Measurements from ENCODE around the gene C2CD4C.

C2CD4C gene

DNA sequence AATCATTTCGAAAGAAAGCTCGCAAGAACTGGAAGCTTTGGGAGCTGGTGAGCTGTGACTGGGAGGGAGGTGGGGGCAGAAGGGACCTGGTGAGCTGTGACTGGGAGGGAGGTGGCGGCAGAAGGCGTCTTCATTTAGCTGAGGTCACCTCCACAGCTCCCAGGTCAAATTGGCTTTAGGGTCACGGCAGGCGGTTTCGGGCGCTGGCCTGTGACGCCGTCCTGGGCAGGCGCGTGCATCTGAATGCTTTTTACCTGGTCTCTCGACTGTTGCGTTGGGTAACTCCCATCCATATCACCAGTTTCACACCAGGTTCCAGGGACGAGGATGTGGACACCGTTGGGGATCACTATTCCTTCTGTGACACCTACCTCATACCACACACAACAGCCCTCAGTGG is 29.2 kb downstream of the C2CD4C start:
- DNase-seq = no peak

DNA sequence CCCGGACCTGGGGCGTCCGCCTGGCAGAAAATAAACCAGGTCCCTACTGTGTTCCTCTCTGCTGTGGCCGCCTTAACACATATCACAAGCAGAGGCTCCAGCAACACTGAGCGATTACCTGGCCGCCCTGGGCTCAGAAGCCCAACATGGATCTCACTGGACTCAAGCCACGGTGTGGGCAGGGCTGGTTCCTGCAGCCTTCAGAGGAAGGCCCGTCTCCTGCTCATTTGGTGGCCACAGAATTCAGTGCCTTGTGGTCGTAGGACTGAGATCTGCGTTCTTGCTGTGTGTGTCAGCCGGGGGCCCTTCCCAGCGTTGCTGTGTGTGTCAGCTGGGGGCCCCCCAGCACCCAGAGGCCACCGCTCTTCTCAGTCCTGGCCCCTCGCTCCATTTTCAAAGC is 30.2 kb downstream of the C2CD4C start:
- no peak for DNase-seq

DNA sequence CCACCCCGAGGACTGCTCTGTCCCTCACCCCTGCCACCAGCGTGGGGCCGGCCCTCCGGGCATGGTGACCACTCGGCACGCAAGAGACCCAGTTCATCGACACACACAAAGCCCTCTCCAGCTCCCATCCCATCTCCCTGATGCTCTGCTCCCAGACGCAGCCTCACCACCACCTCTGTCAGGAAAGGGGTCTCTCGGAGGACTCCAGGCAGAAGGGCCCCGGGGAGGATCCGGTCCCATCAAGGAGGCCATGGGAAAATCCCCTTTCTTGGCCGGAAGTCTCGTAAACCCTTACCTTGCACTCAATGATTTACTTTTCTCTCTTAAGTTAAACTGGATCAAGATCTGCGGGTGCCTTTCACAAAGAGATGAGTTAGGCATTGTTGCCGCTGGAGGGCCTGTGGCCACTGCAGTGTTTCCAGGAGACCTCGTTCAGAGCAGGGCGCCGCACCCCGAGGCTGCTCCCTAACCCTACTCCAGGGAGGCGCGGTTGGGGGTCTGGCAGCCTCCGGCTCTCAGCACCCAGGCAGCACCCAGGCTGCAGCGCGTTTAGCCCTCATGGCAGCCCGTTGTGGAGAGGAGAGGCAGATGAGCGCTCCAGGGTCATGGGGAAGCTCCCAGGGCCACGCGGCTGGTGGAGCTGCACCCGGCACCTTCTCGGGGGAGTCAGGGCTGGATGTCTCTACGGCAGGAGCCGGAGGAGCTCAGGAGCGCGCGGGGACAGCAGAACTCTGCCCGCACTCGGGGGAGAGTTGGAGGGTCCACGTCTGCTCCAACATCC is 31.0 kb downstream of the C2CD4C start:
- no peak for DNase-seq

DNA sequence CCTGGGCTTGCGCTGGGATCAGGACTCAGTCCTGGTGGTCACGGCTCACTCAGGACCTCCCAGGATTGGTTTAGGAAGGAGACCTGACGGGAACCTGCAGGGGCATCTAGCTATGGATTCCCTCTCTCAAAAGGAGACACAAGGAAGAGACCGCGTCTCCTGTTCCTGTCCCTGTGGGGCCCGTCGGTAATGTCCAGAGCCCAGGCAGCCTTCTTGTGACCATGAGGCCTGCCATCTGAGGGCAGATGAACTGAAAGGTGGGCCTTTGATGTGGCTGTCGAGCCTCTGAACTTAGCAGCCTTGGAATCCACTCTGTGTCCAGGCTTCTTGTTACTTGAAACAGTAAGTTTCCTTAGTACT is 32.9 kb downstream of the C2CD4C start:
- DNase-seq = no peak

DNA sequence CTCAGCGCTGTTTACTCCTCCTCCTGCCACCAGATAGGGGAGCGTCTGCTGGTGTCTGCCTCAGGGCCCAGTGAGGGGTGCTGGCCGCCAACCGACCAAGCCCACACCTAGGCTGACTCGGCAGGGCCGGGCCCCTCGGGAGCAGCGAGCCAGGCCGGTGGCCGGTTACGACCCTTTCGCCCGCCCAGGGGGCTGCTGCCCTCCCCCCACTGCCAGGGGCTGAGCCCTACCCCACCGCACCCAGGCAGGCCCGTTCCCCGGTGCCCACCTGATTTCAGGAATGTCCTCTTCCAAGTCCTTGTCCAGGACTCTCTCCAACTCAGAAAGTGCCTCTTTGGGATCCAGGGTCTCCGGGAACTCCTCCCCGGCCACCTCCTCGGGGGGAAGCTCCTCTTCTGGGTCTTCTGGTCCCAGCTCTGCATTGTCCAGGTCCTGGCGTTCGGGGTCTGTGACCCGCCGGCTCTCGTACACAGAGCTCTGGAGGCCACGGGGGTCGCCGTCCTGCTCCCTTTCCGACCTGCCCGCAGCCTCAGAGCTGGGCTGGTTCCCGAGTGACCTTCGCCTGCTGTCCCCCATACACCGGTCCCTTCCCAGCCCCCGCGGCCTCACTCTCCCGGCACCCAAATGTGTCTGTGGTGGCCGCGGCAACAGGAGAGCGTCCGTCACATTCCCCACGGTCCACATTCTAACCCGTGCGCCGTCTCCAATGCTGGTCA is 33.4 kb downstream of the C2CD4C start:
- no peak for DNase-seq

DNA sequence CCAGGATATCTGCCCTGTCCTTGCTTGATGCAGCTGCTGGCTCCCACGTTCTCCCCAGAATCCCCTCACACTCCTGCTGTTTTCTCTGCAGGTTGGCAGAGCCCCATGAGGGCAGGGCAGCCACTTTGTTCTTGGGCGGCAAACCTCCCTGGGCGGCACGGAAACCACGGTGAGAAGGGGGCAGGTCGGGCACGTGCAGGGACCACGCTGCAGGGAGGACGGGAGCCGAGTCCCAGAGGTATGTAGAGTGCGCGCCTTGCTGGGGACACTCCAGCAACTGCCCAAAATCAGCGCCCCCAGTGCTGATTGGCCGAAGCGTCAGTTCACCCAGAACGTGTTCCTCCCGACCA is 34.1 kb downstream of the C2CD4C start:
- DNase-seq = no peak

DNA sequence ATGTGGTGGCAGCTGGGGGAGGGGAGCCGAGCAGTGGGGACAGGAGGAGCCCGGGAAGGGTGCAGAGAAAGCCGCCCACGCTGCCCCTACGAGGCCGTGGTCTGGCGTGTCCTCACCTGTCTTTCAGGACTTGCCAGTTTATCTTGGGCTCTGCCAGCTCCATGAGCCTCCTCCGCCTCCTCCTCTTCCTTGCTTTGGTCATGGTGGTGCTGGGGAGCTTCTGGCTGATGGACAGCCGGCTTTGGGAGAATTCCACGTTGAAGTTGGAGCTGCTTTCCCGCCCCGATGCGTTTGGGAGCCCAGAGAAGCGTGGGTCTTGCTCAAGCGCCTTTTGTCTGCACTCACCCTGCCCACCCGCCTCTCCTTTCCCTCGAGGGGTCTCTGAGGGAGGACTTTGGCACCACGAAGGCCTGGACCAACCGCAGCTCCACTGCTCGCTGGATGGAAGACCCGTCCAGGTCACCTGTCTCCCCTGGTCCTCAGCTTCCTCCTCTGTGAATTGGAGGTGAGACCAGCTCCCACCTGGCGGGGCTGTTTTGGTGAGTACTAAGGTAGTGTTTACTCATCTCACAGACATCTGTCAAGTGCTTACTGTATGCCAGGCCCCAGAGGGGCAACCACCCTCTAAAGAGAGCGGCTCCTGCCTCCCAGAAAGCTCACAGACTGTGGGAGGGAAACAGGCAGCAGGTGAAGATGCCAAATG is 34.6 kb downstream of the C2CD4C start:
- DNase-seq = no peak

DNA sequence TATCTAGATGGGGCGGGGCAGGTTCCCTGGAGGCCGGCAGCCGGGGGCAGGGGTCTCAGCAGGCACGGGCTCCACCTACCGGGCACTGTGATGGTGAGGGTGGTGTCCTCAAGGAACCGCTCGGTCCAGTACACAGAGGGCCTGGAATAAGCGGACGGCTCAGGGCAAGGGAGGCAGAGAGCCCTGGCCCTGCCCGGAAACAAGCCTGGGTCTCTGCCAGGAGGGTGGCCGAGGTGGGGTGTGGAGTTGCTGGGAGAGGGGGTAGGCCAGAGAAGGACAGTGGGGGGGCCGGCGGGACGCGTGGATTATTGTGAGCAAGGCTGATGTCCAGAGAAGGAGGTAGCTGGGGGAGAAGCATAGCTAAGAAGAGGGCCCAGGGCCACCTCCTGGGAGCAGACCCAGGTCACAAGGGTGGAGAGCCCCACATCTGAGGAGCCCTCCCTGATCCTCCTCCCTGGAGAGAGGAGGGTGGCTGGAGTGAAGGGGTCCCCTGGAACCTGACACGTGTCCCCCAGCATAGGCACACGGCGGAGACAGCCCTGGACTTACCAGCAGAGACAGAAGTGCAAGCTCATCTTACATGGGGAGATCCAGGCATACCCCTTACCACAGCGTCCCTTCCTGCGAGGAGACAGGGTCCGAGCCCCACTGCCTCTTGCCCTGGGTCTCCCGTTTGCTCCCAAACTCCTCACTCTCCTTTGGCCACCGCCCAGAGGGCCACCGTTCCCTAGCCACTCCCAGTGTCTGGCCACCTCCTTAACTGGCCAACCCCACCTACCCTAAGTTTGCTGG is 35.4 kb downstream of the C2CD4C start:
- DNase-seq = no peak

DNA sequence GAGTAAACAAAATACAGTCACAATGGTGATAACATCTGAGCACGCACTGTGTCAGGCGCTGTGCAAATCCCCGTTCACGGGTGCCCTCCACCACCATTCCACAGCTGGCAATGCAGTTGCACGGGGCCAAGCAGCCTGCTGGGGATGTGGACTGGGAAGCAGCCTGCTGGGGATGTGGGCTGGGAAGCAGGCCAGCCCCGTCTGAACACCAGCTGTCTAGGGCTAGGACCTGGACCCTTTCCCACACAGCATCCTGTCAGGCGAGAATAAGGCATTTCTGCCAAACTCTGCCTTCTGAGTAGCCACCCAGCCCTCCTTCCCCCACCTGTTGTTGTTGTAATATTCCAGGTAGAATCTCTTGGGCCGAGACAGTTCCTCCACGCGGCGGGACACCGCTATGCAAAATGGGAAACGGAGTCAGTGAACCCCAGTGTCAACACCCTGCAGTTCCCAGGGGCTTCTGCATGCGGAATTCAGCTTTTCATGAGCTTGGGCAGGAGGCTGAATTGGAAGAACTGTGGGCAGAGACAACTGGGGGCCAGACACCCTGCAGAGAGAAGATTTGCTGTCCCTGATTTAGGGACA is 36.5 kb downstream of the C2CD4C start:
- DNase-seq = no peak

DNA sequence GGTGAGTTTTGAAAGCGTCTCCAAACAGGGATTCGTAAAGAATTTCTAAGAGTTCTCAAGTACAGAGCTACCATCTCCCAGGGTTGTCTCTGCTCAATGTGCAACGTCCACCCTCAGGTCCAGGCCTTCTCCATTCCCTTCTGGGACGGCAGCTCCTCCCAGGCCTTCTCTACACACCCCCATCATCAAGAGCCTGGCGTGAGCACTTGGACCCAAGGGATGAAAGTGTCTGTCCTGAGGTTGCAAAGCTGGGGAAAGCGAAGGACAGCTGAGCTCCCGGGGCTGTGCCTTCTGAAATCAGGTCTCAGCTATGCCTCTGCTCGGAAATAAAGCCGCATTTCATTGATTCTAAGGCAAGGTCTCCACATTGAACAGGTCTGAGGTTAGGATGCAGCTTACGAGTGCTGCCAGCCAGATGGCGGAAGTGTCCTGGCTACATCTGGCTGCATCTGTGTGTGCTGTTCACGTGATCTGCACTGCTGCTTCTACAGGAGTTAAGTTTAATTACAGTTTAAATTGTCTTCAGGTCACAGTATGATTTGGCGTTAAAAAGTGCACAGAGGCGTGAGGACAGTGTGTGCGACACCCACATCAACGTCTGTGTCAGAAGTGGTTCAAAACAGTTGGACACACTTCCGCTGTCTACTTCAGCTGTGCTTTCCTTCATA is 37.3 kb downstream of the C2CD4C start:
- no peak for DNase-seq

DNA sequence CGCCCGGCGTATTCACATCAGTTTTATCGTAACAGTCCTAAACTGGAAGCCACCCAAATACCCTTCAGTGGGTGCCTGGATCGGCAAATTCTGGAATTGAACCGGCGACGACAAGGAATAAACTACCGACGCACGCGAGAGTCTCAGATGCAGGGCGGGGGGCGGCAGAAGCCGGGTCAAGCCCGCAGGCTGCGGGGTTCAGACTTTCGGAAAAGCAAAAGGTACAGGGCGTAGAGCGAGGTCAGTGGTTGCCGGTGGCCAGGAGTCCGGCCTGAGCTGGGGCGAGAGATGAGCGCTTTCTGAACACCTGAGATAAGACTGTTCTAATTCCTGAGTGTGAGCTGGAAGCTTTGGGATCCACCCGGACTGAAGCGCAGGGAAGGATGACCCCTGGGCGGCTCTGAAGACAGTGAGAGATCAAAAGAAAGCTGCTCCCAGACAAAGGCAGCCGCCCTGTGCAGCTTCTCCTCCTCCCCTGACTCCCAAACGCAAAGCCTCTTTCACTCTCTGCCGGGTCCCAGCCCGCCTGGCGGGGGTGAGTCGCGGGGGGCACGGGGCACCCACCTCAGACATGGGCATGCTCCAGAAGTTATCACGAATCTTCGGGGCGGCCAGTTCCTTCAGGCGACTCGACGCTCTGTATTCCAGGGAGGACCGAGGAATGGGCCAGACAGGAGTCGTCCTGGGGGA is 38.2 kb downstream of the C2CD4C start:
- no peak for DNase-seq

DNA sequence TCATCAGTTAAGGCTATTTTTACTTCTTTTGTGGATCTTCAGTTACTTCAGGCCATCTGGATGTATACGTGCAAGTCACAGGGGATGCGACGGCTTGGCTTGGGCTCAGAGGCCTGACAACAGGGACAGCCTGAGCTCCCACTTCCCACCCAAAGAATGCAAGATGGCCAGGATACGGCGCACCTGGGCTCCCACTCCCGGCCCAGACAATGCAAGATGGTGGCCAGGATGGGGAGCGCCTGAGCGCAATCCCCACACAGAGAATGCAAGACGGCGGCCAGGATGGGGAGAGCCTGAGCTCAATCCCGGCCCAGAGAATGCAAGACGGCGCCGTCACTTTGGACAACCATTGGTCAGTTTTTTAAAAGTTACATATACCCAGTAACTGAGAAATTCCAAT is 39.1 kb downstream of the C2CD4C start:
- no peak for DNase-seq

DNA sequence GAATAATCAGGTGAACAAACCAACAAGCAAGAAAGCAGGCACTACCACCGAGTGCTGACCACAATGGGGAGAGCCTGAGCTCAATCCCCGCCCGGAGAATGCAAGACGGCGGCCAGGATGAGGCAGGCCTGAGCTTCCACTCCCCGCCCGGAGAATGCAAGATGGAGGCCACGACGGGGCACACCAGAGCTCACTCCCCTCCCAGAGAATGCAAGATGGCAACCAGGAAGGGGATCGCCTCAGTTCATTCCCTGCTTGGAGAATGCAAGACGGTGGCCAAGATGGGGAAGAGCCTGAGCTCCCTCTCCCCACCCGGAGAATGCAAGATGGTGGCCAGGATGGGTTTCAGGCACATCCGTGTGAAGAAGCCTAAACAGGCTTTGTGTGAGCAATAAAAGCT is 39.7 kb downstream of the C2CD4C start:
- no peak for DNase-seq

DNA sequence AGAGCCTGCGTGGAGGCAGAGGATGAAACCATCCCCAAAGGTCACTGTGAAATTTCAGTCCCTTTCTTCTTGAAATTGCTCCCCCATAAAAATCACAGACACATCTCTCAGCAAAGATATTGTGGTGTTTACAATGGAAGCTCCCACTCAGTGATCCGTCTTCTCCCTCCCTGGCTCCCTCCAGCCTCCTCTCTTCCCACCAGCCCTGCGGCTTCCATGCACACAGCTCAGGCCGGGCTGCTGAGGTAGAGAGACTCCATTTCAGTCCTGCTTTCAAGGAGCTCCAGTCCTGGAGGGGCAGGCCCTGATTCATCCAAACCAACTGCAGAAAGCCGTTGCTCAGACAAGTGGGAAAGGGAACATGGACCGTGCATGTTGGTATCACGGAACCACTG is 40.3 kb downstream of the C2CD4C start:
- no peak for DNase-seq

DNA sequence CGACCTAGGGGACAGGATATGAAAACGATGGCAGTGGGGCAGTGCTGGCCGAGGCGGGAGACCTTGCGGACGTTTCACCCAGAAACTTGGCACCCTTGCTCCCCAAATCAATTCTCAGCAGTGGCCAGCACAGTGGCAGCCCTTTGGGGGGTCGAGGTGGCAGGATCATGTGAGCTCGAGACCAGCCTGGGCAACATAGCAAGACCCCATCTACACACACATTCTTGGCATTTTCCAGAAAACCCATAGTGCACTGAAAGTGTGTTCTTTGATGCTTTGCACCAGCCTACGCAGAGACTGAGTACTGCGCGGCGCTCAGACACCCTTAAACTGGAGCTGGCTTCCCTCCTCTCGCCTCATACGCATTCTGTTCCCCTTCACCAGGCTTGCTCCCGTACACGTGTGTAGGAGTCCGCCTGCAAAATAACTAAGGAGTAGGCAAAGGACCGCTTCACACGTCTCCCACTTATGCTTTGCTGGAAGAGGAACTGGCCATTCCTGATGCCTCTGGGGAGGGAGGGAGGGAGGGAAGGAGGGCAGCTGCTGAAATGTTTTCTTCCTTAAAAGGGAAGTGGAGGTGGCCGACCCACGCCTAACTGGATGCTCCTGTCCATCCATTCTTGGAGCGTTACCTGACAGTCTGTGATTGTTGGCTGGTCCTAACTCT is 40.9 kb downstream of the C2CD4C start:
- no peak for DNase-seq

DNA sequence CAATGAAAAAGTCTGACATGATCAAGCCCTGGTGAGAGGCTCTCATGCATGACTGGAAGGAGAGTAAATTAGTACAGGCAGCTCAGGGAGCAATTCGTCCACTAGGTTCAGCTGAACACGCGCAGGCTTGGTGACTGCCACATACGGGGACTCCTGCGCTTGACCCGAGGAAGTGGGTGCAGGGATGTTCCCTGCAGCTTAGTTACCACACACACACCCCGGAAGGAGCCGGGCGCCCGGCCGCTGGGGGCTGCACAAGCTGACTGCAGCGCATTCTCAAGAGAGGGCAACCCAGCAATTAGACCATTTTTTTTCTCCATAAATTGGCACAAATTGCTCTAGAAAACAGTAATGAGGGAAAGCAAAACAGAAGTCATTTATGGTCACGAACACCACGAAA is 41.4 kb downstream of the C2CD4C start:
- no peak for DNase-seq

DNA sequence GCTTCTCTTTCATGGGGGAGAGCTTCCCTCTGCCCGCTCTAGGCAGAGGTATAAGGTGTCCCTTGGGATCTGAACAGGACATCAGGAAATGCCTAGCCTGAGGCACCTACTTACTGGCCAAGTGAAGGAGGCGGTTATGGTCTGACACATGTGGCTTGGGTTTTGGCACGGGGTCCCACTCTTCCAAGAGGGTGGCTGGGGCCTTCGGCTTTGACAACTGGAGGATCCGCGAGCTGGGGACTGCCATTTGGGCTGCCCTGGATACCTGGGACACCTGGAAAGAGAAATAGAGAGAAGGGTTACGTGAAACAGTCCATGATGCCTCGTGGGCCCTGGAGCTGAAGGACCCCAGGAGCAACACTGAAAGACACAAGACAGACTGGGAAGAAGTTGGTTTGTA is 42.0 kb downstream of the C2CD4C start:
- no peak for DNase-seq

DNA sequence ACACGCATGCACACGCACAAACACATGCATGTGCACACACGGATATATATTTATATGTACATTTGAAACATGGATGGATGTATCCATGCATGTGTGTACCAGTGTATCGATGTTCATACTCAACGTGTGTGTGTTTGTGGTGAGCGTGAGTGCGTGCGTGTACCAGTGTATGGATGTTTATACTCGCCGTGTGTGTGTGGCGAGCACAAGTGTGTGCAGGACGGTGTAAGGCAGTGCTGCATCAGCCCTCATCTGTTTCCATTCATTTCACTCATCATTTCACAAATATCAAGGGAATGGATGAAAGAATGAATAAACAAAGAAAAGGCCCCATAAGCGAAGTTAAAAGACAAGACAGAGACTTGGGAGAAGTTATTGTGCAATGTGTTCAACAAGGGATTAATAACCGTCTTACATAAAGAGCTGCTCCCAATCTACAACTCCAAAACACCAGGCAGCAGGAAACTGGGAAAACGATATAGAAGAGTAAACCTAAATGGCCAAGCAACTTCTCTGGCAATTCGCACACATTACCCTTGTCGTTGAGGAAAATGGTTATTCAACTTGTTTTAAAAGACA is 42.7 kb downstream of the C2CD4C start:
- no peak for DNase-seq

DNA sequence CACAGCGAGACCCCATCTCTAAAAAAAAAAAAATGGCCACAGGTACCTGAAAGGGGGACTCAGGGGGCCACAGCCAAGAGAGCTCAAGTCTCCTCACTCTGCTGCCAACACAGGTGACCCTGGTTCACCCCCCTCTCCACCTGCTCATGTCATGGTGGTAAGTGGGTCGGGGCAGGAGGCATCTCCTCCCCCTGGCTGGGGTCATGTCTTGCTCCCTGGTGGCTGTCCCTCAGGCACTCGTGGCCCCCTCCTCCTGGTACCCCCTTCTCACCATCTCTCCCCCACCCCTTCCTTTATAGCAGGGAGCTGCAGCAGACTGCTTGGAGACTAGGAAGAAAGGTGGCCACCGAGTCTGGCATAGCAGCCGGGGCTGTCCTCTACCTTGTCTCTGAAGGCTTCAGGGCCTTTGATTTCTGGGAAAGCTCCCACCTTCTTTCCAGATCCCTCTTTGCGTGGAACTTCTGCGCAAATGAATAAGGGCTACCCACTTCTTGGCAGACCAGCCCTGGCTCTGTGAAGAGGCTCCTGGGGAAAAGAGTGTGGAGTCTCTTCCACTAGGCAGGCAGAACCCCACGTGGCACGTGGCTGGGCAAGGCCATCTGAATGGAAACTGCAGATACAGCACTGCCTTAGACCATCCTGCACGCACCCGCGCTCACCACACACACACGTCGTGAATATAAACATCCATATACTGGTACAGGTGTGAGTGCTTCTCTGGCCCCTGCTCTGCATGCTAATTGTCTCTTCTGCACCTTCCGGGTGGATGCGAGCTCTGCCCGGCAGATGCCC is 44.3 kb downstream of the C2CD4C start:
- DNase-seq = no peak

DNA sequence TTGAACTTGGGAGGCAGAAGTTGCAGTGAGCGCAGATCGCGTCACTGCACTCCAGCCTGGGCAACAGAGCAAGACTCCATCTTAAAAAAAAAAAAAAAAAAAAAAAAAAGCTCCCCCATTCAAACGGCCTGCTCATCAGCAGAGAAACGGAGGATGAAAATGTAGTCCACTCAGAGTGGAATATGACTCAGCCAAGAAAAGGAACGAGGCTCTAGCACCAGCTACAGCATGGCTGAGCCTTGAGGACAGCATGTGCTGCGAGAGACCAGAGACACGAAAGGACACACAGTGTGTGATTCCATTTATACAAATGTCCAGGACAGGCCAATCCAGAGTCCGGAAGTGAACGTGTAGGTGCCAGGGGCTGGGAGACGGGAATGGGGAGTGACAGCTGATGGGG is 46.3 kb downstream of the C2CD4C start:
- DNase-seq = no peak

Data from CD4-positive, alpha-beta T cell treated with Interferon alpha-2 for 1 hour (primary cell).